Gastrocnemius medialis (tissue), 4 donors: ENCODE measurements around the gene OR11H6. TPM values are rescaled to one million over a fixed set of nuclear protein-coding genes. Genes with fewer than 3 reads are reported as not detected.
"Not testable (repeated sequence)": the region's sequence is repeated elsewhere in the genome, so short reads cannot be mapped to it uniquely, and the experiment has no call there.

Experiments used
- ATAC-seq, 2 donors: fragments of 150-250 bp; one replicate each; pipeline ENCODE4 v1.9.1; 2016
- DNase-seq, 2 donors: peaks; one replicate each; pipeline ENCODE4 v3.0.0-alpha.2; 2019
- H3K27ac ChIP-seq, 4 donors: fragments of 200-600 bp; sonication (generic); 1 replicate in 1 of 4; 2 replicates in 3 of 4; pipeline ENCODE4 v1.5.1; 2016 to 2018; ENCODE audit warnings: mild to moderate bottlenecking in 2 of 4, moderate library complexity in 1 of 4
- H3K27me3 ChIP-seq, 3 donors: fragments of 200-600 bp; sonication (generic) in 2 of 3; 1 replicate in 1 of 3; 2 replicates in 2 of 3; pipeline versions ENCODE4 v1.5.1 to v1.6.0; 2016 to 2019; ENCODE audit warnings: mild to moderate bottlenecking in 1 of 3, moderate library complexity in 1 of 3
- H3K36me3 ChIP-seq, 2 donors: fragments of 200-600 bp; sonication (generic) in 1 of 2; one replicate each; pipeline ENCODE4 v1.5.1; 2017 to 2018
- H3K4me1 ChIP-seq, 2 donors: fragments of 200-600 bp; sonication (generic) in 1 of 2; one replicate each; pipeline ENCODE4 v1.5.1; 2016 to 2017; ENCODE audit warnings: mild to moderate bottlenecking in 2 of 2
- H3K4me3 ChIP-seq, 4 donors: fragments of 200-600 bp; sonication (generic) in 3 of 4; 1 replicate in 1 of 4; 2 replicates in 3 of 4; pipeline ENCODE4 v1.5.1; 2016 to 2019; ENCODE audit warnings: mild to moderate bottlenecking in 2 of 4
- H3K9me3 ChIP-seq, 3 donors: fragments of 200-600 bp; sonication (generic) in 2 of 3; 1 replicate in 1 of 3; 2 replicates in 2 of 3; pipeline ENCODE4 v1.5.1; 2016 to 2019
- POLR2A ChIP-seq, 2 donors: fragments of 450-650 bp; IDR thresholded peaks; one replicate each; pipeline ENCODE4 v1.6.1; 2017; ENCODE audit warnings: antibody characterized with exemption in 2 of 2, mild to moderate bottlenecking in 2 of 2, moderate library complexity in 2 of 2
- in situ Hi-C, 4 donors: fragments of 200-750 bp; cut with MboI; loops; one replicate each; pipeline versions ENCODE4 v1.15.0 to v1.8.0; 2017; ENCODE audit warnings: low sequenced_read_pairs in 4 of 4
- intact Hi-C: fragments of 100-400 bp; cut with DNase I; formaldehyde crosslinking; loops from one replicate; pipeline ENCODE4 v1.15.1; 2023; ENCODE audit warnings: low total_unique reads
- total RNA-seq, 4 donors: library from RNA; depleted of rRNA; stranded (reverse); fragments of >200 nt; gene quantifications; one replicate each; pipeline versions ENCODE4 v1.1.0 to v1.2.3, GENCODE V29; 2016
- TF ChIP-seq, protein P1 (sequence below), 5 experiments: fragments of 450-650 bp in 3 of 5; fragments of 200-600 bp in 2 of 5; sonication (generic) in 2 of 5; IDR thresholded peaks in 4 of 5; conservative IDR thresholded peaks in 1 of 5; 1 replicate in 4 of 5; 2 replicates in 1 of 5; pipeline ENCODE4 v1.5.1; 2016 to 2019; ENCODE audit warnings: antibody characterized with exemption in 5 of 5, mild to moderate bottlenecking in 3 of 5, moderate library complexity in 3 of 5

The OR11H6 gene
- total RNA-seq, 4 donors from 2014 or later = not detected

DNA sequence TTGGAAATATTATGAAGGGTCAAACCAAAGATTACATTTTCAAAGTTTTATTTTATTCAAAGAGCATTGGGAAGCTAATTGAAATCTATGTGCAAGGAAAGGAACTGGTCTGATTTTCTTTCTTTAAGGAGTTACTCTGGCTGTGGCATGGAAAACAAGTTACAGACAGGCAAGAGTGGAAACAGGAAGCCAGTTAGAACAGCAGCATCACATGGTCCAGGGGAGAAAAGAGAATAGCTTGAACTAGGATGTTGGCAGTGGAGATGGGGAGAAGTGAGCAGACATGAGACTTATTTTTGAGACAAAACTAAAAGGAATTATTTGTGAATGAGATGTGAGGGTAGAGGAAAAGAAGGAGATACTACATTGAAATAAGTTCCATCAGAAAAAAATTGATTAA, 29.4 kb upstream of the OR11H6 start:
- ATAC-seq = no peak
- no peaks in the 10 kb centered on the region for H3K27me3 ChIP-seq
- no peak overlapping the region for H3K27ac ChIP-seq
- no peaks in the 10 kb centered on the region for H3K4me1 ChIP-seq
- H3K9me3 ChIP-seq = no peaks in the 10 kb centered on the region
- H3K4me3 ChIP-seq = no peak overlapping the region
- DNase-seq = no peak
- H3K36me3 ChIP-seq = no peaks in the 10 kb centered on the region
- no peak for TF ChIP-seq POLR2A (IDR thresholded peaks at IDR 0.05)
- TF ChIP-seq, protein P1, sequence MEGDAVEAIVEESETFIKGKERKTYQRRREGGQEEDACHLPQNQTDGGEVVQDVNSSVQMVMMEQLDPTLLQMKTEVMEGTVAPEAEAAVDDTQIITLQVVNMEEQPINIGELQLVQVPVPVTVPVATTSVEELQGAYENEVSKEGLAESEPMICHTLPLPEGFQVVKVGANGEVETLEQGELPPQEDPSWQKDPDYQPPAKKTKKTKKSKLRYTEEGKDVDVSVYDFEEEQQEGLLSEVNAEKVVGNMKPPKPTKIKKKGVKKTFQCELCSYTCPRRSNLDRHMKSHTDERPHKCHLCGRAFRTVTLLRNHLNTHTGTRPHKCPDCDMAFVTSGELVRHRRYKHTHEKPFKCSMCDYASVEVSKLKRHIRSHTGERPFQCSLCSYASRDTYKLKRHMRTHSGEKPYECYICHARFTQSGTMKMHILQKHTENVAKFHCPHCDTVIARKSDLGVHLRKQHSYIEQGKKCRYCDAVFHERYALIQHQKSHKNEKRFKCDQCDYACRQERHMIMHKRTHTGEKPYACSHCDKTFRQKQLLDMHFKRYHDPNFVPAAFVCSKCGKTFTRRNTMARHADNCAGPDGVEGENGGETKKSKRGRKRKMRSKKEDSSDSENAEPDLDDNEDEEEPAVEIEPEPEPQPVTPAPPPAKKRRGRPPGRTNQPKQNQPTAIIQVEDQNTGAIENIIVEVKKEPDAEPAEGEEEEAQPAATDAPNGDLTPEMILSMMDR (IDR thresholded peaks at IDR 0.05 in 4 of 5, conservative IDR thresholded peaks at IDR 0.05 in 1 of 5) = no peak
- in situ Hi-C loops (no loop called here), intact Hi-C loops (no loop called here)

GRCh38 chr14:20195170-20195569, 28.3 kb upstream of the OR11H6 start:
- in situ Hi-C loops, intact Hi-C loops, H3K36me3 ChIP-seq, H3K27me3 ChIP-seq, H3K27ac ChIP-seq, H3K4me3 ChIP-seq, H3K9me3 ChIP-seq, ATAC-seq, H3K4me1 ChIP-seq, DNase-seq: not testable (repeated sequence)

DNA sequence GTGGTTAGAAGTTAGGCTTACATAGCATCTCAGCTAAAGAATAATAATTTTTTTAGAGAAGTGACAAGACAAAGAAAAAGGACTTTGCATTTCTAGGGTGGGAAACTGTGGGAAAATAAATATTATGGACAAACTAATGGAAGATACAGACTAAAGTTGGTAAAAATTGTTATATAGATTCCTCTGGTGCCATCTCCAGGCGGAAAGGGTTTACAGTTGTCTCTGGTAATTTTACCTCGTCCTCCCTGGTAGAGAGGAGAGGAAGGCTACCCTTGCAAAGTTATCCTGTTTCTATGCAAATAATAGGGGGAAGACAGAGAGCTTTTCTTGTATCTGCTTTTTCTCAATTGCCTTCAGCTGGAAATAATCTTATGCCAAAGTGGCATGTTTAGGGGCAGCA, 27.6 kb upstream of the OR11H6 start:
- Histone ChIP-seq H3K4me1 (no peaks in the 10 kb centered on the region), H3K36me3 (no peaks in the 10 kb centered on the region), H3K27ac (no peak overlapping the region), H3K4me3 (no peak overlapping the region), H3K9me3 (no peaks in the 10 kb centered on the region), H3K27me3 (no peaks in the 10 kb centered on the region)
- in situ Hi-C loops = no loop called here
- no peak for ATAC-seq
- DNase-seq = no peak
- intact Hi-C loops = no loop called here
- TF ChIP-seq POLR2A (IDR thresholded peaks at IDR 0.05) = no peak
- TF ChIP-seq, protein P1 (IDR thresholded peaks at IDR 0.05 in 4 of 5, conservative IDR thresholded peaks at IDR 0.05 in 1 of 5) = no peak

DNA sequence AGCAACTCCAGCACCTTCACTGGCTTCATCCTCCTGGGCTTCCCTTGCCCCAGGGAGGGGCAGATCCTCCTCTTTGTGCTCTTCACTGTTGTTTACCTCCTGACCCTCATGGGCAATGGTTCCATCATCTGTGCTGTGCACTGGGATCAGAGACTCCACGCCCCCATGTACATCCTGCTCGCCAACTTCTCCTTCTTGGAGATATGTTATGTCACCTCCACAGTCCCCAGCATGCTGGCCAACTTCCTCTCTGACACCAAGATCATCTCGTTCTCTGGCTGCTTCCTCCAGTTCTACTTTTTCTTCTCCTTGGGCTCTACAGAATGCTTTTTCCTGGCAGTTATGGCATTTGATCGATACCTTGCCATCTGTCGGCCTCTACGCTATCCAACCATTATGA, 26.1 kb upstream of the OR11H6 start:
- no peak overlapping the region for H3K4me3 ChIP-seq
- intact Hi-C loops (no loop called here), in situ Hi-C loops (no loop called here)
- H3K36me3 ChIP-seq = no peaks in the 10 kb centered on the region
- TF ChIP-seq POLR2A (IDR thresholded peaks at IDR 0.05) = no peak
- TF ChIP-seq, protein P1 (IDR thresholded peaks at IDR 0.05 in 4 of 5, conservative IDR thresholded peaks at IDR 0.05 in 1 of 5) = no peak
- H3K27ac ChIP-seq = no peak overlapping the region
- no peaks in the 10 kb centered on the region for H3K9me3 ChIP-seq
- ATAC-seq = no peak
- no peak for DNase-seq
- H3K4me1 ChIP-seq = no peaks in the 10 kb centered on the region
- H3K27me3 ChIP-seq = no peaks in the 10 kb centered on the region

GRCh38 chr14:20198991-20199390, 24.5 kb upstream of the OR11H6 start:
- Histone ChIP-seq H3K4me1 (no peaks in the 10 kb centered on the region), H3K36me3 (no peaks in the 10 kb centered on the region), H3K27me3 (no peaks in the 10 kb centered on the region), H3K4me3 (no peak overlapping the region), H3K9me3 (no peaks in the 10 kb centered on the region), H3K27ac (no peak overlapping the region)
- in situ Hi-C loops = no loop called here
- no peak for ATAC-seq
- TF ChIP-seq, protein P1 (IDR thresholded peaks at IDR 0.05 in 4 of 5, conservative IDR thresholded peaks at IDR 0.05 in 1 of 5) = no peak
- TF ChIP-seq POLR2A (IDR thresholded peaks at IDR 0.05) = no peak
- no peak for DNase-seq
- intact Hi-C loops = no loop called here
